ENCODE measurements around the gene PSTPIP2. TPM values are rescaled to one million over a fixed set of nuclear protein-coding genes. Genes with fewer than 3 reads are reported as not detected.

PSTPIP2 gene
- total and polyA plus RNA-seq, 2 of the 13 experiments (the other 11 are each of a cell fraction or from before 2014, with no cell fraction given): 0.25 to 0.27 TPM

DNA sequence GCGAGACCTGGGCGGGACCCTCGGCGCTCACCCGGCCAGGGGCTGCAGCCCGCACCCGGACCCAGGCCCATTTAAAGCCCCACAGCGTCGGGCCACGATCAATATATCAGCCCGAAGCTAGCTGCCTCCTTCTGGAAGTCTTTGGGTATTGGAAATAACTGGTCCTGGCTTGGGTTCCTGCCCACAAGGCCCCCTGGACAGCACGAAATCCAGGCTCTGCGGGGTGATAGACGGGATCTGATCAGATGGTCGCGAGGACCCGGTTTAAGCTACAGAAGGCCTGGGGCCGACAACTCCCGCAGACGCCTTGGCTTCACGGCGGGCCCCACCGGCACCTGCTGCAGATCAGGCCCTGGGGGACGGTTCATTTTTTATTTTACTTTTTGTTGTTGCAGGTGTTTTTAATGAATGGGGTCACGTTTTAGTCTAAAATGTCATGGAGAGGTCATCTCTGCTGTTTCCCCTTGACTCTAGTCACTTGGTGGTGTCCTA, 362 bp upstream of the PSTPIP2 start:
- in situ Hi-C loops (cut with HindIII; ENCODE audit: extremely low pct_ligation_motif_present, low pct_unique_long_range_greater_than_20kb): loop anchor here (5.0 to 10.0 kb wide), 2 partner anchors 105 to 378 kb away; partner anchors contain the start of gene EPG5
- Histone ChIP-seq H3K4me2 (ENCODE audit: low read depth, low read length) (peak overlapping the region; percentile 77), H3K4me3 (replicated peaks in 1 of 3; ENCODE audit: insufficient read depth in 1 of 3, low read depth in 2 of 3, low read length in 3 of 3) (peak overlapping the region; percentile 54 to 72 (median 54); a peak in 5 of 6 replicates), H3K79me2 (ENCODE audit: insufficient read depth, low read length) (no peaks in the 10 kb centered on the region), H4K20me1 (ENCODE audit: insufficient read depth, low read length) (peaks cover 9% of the 10 kb centered on the region; the same call in 1 of the 2 replicates), H3K9me3 (ENCODE audit: low read length) (no peaks in the 10 kb centered on the region), H2AFZ (ENCODE audit: low read length) (no peak overlapping the region), H3K9ac (ENCODE audit: insufficient read depth, low read depth, low read length) (peak overlapping the region; percentile 54), H3K4me1 (ENCODE audit: insufficient read depth, low read length) (peaks cover 21% of the 10 kb centered on the region), H3K27me3 (ENCODE audit: control insufficient read depth in 1 of 2, insufficient read depth in 2 of 2, low read length in 2 of 2) (peaks cover 12 to 39% of the 10 kb centered on the region in 2 experiments; a peak in 4 of 5 replicates), H3K27ac (ENCODE audit: extremely low read length, insufficient read depth, low read length) (no peak overlapping the region), H3K36me3 (replicated peaks in 1 of 2; ENCODE audit: control insufficient read depth in 1 of 2, insufficient read depth in 2 of 2, low read length in 2 of 2) (0 out of 5 replicates have a peak, but pooled peaks cover 0 to 3% of the 10 kb centered on the region in 2 experiments)
- ChIA-PET POLR2A (no interaction called here), CTCF (ENCODE audit: low intra/inter-chr PET ratio, low total read pairs) (no interaction called here)
- intact Hi-C loops (cut with micrococcal nuclease; ENCODE audit: unreplicated experiment): loop anchor here (2.0 to 10.0 kb wide), 3 partner anchors 105 to 408 kb away; partner anchors contain the start of gene EPG5
- FAIRE-seq (no peak), ATAC-seq (peak; percentile 8), DNase-seq (ENCODE audit: low spot score) (no peak)
- 70% methylated on average over 11 of the region's 25 CpGs for WGBS (ENCODE audit: low lambda C conversion rate)
- BruUV-seq (replicated peaks): no TSS peak
- no peak for TF ChIP-seq SATB2 (CRISPR knock-in tag; IDR thresholded peaks at IDR 0.05)
- 0 out of 2 replicates have a peak, but pooled peaks have one; percentile 10 for TF ChIP-seq MTERF4 (CRISPR knock-in tag; IDR thresholded peaks at IDR 0.05)
- TF ChIP-seq, protein P1, sequence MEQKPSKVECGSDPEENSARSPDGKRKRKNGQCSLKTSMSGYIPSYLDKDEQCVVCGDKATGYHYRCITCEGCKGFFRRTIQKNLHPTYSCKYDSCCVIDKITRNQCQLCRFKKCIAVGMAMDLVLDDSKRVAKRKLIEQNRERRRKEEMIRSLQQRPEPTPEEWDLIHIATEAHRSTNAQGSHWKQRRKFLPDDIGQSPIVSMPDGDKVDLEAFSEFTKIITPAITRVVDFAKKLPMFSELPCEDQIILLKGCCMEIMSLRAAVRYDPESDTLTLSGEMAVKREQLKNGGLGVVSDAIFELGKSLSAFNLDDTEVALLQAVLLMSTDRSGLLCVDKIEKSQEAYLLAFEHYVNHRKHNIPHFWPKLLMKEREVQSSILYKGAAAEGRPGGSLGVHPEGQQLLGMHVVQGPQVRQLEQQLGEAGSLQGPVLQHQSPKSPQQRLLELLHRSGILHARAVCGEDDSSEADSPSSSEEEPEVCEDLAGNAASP (CRISPR knock-in tag; IDR thresholded peaks at IDR 0.05; ENCODE audit: borderline replicate concordance): no peak
- TF ChIP-seq, protein P2, sequence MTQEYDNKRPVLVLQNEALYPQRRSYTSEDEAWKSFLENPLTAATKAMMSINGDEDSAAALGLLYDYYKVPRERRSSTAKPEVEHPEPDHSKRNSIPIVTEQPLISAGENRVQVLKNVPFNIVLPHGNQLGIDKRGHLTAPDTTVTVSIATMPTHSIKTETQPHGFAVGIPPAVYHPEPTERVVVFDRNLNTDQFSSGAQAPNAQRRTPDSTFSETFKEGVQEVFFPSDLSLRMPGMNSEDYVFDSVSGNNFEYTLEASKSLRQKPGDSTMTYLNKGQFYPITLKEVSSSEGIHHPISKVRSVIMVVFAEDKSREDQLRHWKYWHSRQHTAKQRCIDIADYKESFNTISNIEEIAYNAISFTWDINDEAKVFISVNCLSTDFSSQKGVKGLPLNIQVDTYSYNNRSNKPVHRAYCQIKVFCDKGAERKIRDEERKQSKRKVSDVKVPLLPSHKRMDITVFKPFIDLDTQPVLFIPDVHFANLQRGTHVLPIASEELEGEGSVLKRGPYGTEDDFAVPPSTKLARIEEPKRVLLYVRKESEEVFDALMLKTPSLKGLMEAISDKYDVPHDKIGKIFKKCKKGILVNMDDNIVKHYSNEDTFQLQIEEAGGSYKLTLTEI (CRISPR knock-in tag; conservative IDR thresholded peaks at IDR 0.05): no peak
- no peak for TF ChIP-seq GPBP1L1 (CRISPR knock-in tag; IDR thresholded peaks at IDR 0.05)
- TF ChIP-seq HMGXB4 (CRISPR knock-in tag; IDR thresholded peaks at IDR 0.05; ENCODE audit: borderline replicate concordance in 1 of 2, low read depth in 1 of 2): peak in 1 of 2 experiments; percentile 19; a peak in 1 of 4 replicates
- TF ChIP-seq, protein P3, sequence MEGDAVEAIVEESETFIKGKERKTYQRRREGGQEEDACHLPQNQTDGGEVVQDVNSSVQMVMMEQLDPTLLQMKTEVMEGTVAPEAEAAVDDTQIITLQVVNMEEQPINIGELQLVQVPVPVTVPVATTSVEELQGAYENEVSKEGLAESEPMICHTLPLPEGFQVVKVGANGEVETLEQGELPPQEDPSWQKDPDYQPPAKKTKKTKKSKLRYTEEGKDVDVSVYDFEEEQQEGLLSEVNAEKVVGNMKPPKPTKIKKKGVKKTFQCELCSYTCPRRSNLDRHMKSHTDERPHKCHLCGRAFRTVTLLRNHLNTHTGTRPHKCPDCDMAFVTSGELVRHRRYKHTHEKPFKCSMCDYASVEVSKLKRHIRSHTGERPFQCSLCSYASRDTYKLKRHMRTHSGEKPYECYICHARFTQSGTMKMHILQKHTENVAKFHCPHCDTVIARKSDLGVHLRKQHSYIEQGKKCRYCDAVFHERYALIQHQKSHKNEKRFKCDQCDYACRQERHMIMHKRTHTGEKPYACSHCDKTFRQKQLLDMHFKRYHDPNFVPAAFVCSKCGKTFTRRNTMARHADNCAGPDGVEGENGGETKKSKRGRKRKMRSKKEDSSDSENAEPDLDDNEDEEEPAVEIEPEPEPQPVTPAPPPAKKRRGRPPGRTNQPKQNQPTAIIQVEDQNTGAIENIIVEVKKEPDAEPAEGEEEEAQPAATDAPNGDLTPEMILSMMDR (CRISPR knock-in tag; IDR thresholded peaks at IDR 0.05): 0 out of 2 replicates have a peak, but pooled peaks have one; percentile 14
- no peak for TF ChIP-seq RAD51 (IDR thresholded peaks at IDR 0.05; ENCODE audit: borderline replicate concordance)

Measured in HepG2 (cell line).